Hypothalamus (tissue), 51 donors: ENCODE data around the gene DGLUCY.
"Not testable (repeated sequence)": the region's sequence is repeated elsewhere in the genome, so short reads cannot be mapped to it uniquely, and the experiment has no call there.

Experiments
- DNase-seq, 51 donors: peaks; one replicate each; lab custom pipeline; 2025; lab: John Stamatoyannopoulos, UW

The DGLUCY gene

GRCh38 chr14:91164676-91165075 is 50.8 kb downstream of the DGLUCY start:
- DNase-seq = peak in 6 of 51 donors; percentile 7 to 37 (median 25)

GRCh38 chr14:91167380-91167770 is 53.5 kb downstream of the DGLUCY start:
- DNase-seq = no peak

- no peak for DNase-seq
These were observed 56.1 kb downstream of the DGLUCY start for GRCh38 chr14:91169951-91170350.

GRCh38 chr14:91170504-91171121 is 56.7 kb downstream of the DGLUCY start:
- DNase-seq = peak in 26 of 51 donors; percentile 19 to 65 (median 38)

GRCh38 chr14:91171291-91171690 is 57.4 kb downstream of the DGLUCY start:
- DNase-seq = peak in 1 of 51 donors; percentile 20

GRCh38 chr14:91173221-91173670 is 59.4 kb downstream of the DGLUCY start:
- peak in 48 of 51 donors; percentile 4 to 89 (median 59) for DNase-seq

- DNase-seq = no peak
These were observed 60.0 kb downstream of the DGLUCY start for GRCh38 chr14:91173904-91174303.

- peak in 1 of 51 donors; percentile 46 for DNase-seq
These were observed 61.7 kb downstream of the DGLUCY start for GRCh38 chr14:91175291-91176201.

- DNase-seq = peak in 15 of 51 donors; percentile 5 to 45 (median 20)
These were observed 63.5 kb downstream of the DGLUCY start for GRCh38 chr14:91177073-91178034.

- no peak for DNase-seq
These were observed 66.7 kb downstream of the DGLUCY start for GRCh38 chr14:91180611-91181010.

- DNase-seq = not testable (repeated sequence)
These were observed 68.9 kb downstream of the DGLUCY start for GRCh38 chr14:91182753-91183152.

GRCh38 chr14:91184559-91184958 is 70.7 kb downstream of the DGLUCY start:
- DNase-seq = no peak

- DNase-seq = no peak
These were observed 71.8 kb downstream of the DGLUCY start for GRCh38 chr14:91185721-91186120.

- DNase-seq = no peak
These were observed 72.7 kb downstream of the DGLUCY start for GRCh38 chr14:91186515-91187066.

- no peak for DNase-seq
These were observed 73.4 kb downstream of the DGLUCY start for GRCh38 chr14:91187271-91187670.

GRCh38 chr14:91190853-91191252 is 77.0 kb downstream of the DGLUCY start:
- no peak for DNase-seq

- DNase-seq = no peak
These were observed 79.2 kb downstream of the DGLUCY start for GRCh38 chr14:91193069-91193468.

- DNase-seq = no peak
These were observed 82.0 kb downstream of the DGLUCY start for GRCh38 chr14:91195881-91196280.

- no peak for DNase-seq
These were observed 83.8 kb downstream of the DGLUCY start for GRCh38 chr14:91197631-91198030.

- not testable (repeated sequence) for DNase-seq
These were observed 86.9 kb downstream of the DGLUCY start for GRCh38 chr14:91200802-91201201.
